ENCODE results near the gene MRPL43. TPM values are rescaled to one million over a fixed set of nuclear protein-coding genes. Genes with fewer than 3 reads are reported as not detected.

The MRPL43 gene
- total and polyA plus RNA-seq, 4 donors = 43.6 to 105 (median 84.5) TPM

DNA sequence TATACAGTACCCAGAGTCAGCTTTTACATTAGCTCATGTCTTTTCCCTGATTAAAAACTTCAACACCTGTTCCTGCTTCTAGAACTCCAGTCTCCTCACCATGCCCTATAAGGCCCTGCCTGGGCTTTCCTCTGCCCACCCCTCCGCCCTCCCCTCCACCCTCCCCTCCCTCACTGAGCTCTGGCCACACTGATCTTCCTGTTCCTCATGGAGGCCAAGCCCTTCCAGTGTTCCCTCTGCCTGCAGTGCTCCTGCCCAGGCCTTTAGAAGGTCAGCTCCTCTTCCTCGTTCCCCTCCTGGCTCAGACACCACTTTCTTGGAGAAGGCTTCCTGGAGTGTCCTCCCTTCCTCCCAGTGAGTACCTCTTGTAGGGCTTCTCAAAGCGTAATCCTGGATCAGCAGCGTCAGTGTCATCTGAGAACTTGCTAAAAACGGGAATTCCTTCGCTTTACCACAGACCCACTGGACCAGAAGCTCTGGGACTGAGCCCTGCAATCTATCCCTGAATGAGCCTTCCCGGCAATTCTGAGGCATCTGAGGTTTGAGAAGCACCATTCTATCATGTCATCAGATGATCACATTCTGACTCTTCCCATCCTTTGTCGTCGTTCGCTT lies 39.9 kb upstream of the MRPL43 start:
- TF ChIP-seq, protein P1, sequence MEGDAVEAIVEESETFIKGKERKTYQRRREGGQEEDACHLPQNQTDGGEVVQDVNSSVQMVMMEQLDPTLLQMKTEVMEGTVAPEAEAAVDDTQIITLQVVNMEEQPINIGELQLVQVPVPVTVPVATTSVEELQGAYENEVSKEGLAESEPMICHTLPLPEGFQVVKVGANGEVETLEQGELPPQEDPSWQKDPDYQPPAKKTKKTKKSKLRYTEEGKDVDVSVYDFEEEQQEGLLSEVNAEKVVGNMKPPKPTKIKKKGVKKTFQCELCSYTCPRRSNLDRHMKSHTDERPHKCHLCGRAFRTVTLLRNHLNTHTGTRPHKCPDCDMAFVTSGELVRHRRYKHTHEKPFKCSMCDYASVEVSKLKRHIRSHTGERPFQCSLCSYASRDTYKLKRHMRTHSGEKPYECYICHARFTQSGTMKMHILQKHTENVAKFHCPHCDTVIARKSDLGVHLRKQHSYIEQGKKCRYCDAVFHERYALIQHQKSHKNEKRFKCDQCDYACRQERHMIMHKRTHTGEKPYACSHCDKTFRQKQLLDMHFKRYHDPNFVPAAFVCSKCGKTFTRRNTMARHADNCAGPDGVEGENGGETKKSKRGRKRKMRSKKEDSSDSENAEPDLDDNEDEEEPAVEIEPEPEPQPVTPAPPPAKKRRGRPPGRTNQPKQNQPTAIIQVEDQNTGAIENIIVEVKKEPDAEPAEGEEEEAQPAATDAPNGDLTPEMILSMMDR (IDR thresholded peaks at IDR 0.05; ENCODE audit: control extremely low read depth, extremely low read depth) = no peak
- Histone ChIP-seq H3K9me3 (ENCODE audit: control insufficient read depth in 4 of 4, insufficient read depth in 3 of 4, low read length in 3 of 4) (no peaks in the 10 kb centered on the region), H3K4me1 (ENCODE audit: control insufficient read depth in 5 of 5, insufficient read depth in 5 of 5, low read length in 5 of 5) (peaks cover 0 to 15% (median 2%) of the 10 kb centered on the region in 5 donors), H3K9ac (ENCODE audit: insufficient read depth in 1 of 2, low read length in 2 of 2) (no peak overlapping the region), H3K36me3 (ENCODE audit: control insufficient read depth in 4 of 4, insufficient read depth in 4 of 4, low read length in 4 of 4) (no peaks in the 10 kb centered on the region), H3K27ac (ENCODE audit: low read depth in 1 of 2, low read length in 1 of 2) (no peak overlapping the region), H3K4me3 (no peak overlapping the region), H3K27me3 (ENCODE audit: control insufficient read depth in 3 of 3, insufficient read depth in 3 of 3, low read length in 2 of 3) (peaks cover 0 to 12% (median 6%) of the 10 kb centered on the region in 3 donors)
- ATAC-seq (ENCODE audit: insufficient read depth, low FRiP score) (no peak), DNase-seq (no peak)
- WGBS, 2 donors = 61 to 74% methylated on average over 10 of the region's 10 CpGs

DNA sequence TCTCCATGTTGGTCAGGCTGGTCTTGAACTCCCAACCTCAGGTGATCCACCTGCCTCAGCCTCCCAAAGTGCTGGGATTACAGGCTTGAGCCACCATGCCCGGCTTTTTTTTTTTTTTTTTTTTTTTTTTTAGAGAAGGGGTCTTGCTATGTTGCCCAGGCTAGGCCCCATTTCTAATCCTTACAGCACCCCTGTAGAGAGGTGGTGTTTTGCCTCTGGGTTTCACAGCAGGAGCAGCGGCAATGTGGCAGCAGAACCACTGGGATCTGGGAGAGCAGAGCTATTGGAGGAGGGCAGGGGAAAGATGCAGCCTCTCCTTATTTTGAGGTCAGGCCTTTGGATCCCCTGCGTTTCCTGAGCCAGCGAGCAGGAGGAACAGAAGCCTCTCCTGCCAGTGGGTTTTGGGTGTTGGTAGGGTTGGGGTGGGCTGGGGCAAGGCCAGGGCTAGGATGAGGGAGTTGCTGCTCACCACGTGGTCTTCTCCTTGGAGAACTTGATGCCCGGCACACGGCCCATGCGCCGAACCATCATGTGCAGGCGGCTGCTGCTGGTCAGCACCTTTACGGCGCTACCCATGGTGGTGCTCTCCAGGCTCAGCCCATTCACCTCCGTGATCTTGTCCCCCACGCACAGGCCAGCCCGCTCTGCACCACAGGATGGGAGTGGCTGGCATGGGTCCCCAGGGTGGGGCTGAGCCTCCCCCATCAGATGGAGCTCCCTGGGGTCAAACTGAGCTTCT lies 35.8 kb upstream of the MRPL43 start:
- no peak overlapping the region for H3K4me3 ChIP-seq
- WGBS, 2 donors = 92 to 96% methylated on average over 14 to 15 of the region's 15 CpGs
- H3K9ac ChIP-seq (ENCODE audit: insufficient read depth in 1 of 2, low read length in 2 of 2) = no peak overlapping the region
- peaks cover 0 to 6% (median 0%) of the 10 kb centered on the region in 3 donors for H3K27me3 ChIP-seq (ENCODE audit: control insufficient read depth in 3 of 3, insufficient read depth in 3 of 3, low read length in 2 of 3)
- no peak for ATAC-seq (ENCODE audit: insufficient read depth, low FRiP score)
- peaks cover 0 to 7% (median 0%) of the 10 kb centered on the region in 5 donors for H3K4me1 ChIP-seq (ENCODE audit: control insufficient read depth in 5 of 5, insufficient read depth in 5 of 5, low read length in 5 of 5)
- no peak for DNase-seq
- H3K27ac ChIP-seq (ENCODE audit: low read depth in 1 of 2, low read length in 1 of 2) = no peak overlapping the region
- TF ChIP-seq, protein P1 (IDR thresholded peaks at IDR 0.05; ENCODE audit: control extremely low read depth, extremely low read depth) = no peak
- no peaks in the 10 kb centered on the region for H3K9me3 ChIP-seq (ENCODE audit: control insufficient read depth in 4 of 4, insufficient read depth in 3 of 4, low read length in 3 of 4)
- no peaks in the 10 kb centered on the region for H3K36me3 ChIP-seq (ENCODE audit: control insufficient read depth in 4 of 4, insufficient read depth in 4 of 4, low read length in 4 of 4)

DNA sequence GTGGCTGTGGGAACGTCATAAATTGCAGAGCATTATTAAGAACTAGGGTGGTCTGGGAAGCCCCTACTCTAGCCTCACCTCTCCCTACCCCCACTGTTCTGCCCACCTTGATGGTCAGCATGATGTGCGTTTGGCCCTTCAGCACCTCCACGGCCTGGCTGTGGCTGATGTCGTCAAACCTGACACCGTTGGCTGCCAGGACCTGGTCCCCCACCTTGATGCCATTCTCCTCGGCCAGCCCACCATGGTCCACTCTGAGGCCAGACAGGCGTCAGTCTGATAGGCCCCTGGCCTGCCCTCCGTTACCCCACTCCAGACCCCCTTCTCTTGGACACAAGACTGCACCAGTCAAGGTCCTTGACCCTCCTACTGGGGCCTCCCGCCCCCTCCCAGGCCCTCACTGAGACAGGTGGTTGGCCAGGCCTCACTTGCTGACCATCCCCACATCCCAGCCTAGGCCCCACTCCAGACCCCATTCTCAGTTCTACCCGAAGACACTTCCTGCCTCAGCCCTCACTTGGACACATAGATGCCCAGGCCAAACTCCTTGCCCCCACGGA lies 34.5 kb upstream of the MRPL43 start:
- DNase-seq (no peak), ATAC-seq (ENCODE audit: insufficient read depth, low FRiP score) (no peak)
- peaks cover 0 to 12% (median 4%) of the 10 kb centered on the region in 3 donors for H3K27me3 ChIP-seq (ENCODE audit: control insufficient read depth in 3 of 3, insufficient read depth in 3 of 3, low read length in 2 of 3)
- H3K9me3 ChIP-seq (ENCODE audit: control insufficient read depth in 4 of 4, insufficient read depth in 3 of 4, low read length in 3 of 4) = no peaks in the 10 kb centered on the region
- H3K4me1 ChIP-seq (ENCODE audit: control insufficient read depth in 5 of 5, insufficient read depth in 5 of 5, low read length in 5 of 5) = peaks cover 0 to 10% (median 0%) of the 10 kb centered on the region in 5 donors
- H3K9ac ChIP-seq (ENCODE audit: insufficient read depth in 1 of 2, low read length in 2 of 2) = no peak overlapping the region
- no peak overlapping the region for H3K4me3 ChIP-seq
- no peaks in the 10 kb centered on the region for H3K36me3 ChIP-seq (ENCODE audit: control insufficient read depth in 4 of 4, insufficient read depth in 4 of 4, low read length in 4 of 4)
- no peak overlapping the region for H3K27ac ChIP-seq (ENCODE audit: low read depth in 1 of 2, low read length in 1 of 2)
- 87 to 92% methylated on average over 11 of the region's 11 CpGs for WGBS, 2 donors
- TF ChIP-seq, protein P1 (IDR thresholded peaks at IDR 0.05; ENCODE audit: control extremely low read depth, extremely low read depth) = no peak
